ENCODE data around the gene IQCE. TPM values are rescaled to one million over a fixed set of nuclear protein-coding genes. Genes with fewer than 3 reads are reported as not detected.
A peak's percentile ranks its signal among the peaks of the same experiment; 100 is the strongest.

Gene IQCE
- total RNA-seq, 2 experiments from 2014 or later = 6.6 to 9.4 TPM

DNA sequence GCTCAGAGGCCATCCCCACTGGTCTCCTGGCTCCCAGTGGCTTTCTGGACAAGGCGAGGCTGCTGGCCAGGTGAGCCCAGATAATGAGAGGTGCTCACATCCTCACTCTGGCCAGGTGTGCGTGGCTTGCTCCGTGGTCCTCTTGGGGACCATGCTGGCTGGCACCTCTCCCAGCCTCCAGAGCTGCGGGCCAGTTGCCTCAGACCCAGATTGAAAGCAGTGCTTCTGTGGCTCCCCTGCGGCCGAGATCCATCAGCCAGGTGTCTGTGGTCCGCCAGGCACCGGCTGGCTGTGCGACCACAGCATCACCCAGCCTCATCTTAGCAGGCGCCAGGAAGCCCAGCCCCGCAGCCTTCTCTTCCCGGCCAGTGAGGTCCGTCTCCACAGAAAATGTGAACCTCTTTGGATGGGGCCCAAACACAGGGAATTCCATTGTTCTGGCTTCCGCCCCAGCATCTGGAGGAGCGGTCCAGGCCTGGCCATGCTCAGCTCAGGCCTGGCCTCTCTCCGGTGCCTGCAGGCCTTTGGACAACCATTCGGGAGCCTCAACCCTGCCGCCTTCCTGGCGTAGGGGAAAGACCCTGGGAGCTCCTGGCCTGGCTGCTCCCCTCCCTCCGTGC, 67.8 kb downstream of the IQCE start:
- H3K36me3 Mint-ChIP-seq (ENCODE audit: low read depth) = no peaks in the 10 kb centered on the region
- H3K9me3 Mint-ChIP-seq = no peaks in the 10 kb centered on the region
- CTCF ChIA-PET = interaction anchor here (1.0 to 1.1 kb wide), 2 partner anchors 23 to 174 kb away, joined by 3 read pairs; no protein-coding TSS in a partner anchor
- intact Hi-C loops (cut with micrococcal nuclease) = no loop called here
- DNase-seq = no peak
- H3K27ac Mint-ChIP-seq = no peak overlapping the region
- H3K4me3 Mint-ChIP-seq = no peak overlapping the region
- no peaks in the 10 kb centered on the region for H3K27me3 Mint-ChIP-seq (ENCODE audit: low read depth)
- H3K4me1 Mint-ChIP-seq (ENCODE audit: low read depth) = peaks cover 2% of the 10 kb centered on the region

DNA sequence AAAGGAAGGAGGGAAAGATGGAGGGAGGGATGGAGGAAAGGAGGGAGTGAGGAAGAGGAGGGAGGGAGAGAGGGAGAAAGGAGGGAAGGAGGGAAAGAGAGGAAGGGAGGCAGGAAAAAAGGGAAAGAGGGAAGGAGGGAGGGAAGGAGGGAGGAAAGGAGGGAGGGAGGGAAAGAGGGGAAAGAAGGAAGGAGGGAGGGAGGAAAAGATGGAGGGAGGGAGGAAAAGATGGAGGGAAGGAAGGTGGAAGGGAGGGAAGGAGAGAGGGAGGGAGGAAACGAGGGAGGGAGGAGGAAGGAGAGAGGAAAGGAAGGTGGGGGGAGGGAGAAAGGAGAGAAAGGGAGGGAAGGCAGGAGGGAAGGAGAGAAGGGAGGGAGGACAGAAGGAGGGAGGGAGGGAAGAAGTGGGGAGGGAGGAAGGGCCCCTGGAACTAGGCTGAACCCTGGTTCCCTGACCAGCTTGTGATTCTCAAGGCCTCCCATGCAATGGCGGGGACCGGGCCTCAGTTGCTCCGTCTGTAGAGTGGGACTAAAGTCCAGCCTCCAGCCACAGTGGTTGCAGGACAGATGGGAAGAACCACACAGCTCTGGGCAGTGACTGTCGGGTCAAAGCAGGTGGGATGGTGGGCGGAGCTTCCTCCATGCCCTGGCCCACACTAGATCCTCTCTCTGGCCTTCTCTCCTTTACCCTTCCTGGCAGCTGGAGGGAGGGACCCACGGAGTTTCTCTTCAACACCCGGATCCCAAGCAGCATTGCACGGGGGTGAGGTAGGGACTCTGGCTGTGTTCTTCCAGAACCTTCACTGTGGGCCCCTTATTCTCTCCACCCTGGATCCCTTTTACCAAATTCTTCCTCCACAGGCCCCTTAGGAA, 68.7 kb downstream of the IQCE start:
- Mint-ChIP-seq H3K4me3 (no peak overlapping the region), H3K4me1 (ENCODE audit: low read depth) (peaks cover 2% of the 10 kb centered on the region), H3K36me3 (ENCODE audit: low read depth) (no peaks in the 10 kb centered on the region), H3K27ac (no peak overlapping the region), H3K27me3 (ENCODE audit: low read depth) (no peaks in the 10 kb centered on the region), H3K9me3 (no peaks in the 10 kb centered on the region)
- DNase-seq = no peak
- intact Hi-C loops (cut with micrococcal nuclease) = no loop called here
- CTCF ChIA-PET = interaction anchor here (1.1 kb wide), 1 partner anchor 24 kb away, joined by 3 read pairs; no protein-coding TSS in a partner anchor

DNA sequence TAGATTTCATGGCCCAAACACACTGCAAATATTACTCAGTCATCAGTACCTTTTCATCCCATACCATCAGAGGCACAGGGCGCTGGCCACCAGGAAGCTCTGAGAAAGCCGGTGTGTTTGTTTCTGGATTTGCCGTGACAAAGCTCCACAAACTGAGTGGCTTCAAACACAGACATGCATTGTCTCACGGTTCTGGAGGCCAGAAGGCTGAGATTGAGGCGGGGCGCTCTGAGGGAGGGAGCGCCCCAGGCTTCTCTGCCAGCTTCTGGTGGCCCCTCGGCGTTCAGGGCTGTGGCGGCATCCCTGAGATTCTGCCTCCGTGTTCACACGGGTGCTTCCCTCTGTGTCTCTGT, 69.3 kb downstream of the IQCE start:
- CTCF ChIA-PET = no interaction called here
- Mint-ChIP-seq H3K9me3 (no peaks in the 10 kb centered on the region), H3K4me3 (no peak overlapping the region), H3K36me3 (ENCODE audit: low read depth) (no peaks in the 10 kb centered on the region), H3K4me1 (ENCODE audit: low read depth) (peaks cover 2% of the 10 kb centered on the region), H3K27ac (no peak overlapping the region), H3K27me3 (ENCODE audit: low read depth) (no peaks in the 10 kb centered on the region)
- intact Hi-C loops (cut with micrococcal nuclease) = no loop called here
- DNase-seq = no peak

DNA sequence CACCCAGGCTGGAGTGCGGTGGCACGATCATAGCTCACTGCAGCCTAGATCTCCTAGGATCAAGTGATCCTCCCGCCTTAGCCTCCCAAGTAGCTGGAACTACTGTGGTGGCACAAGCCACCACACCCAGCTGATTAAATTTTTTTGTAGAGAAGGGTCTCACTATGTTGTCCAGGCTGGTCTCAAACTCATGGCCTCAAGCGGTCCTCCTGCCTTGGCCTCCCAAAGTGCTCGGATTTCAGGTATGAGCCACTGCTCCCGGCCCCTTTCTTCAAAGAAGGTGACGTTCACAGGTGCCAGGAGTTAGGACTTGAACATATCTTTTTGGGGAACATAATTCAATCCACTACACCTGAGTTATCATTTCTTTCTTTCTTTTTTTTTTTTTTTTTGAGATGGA, 70.1 kb downstream of the IQCE start:
- intact Hi-C loops (cut with micrococcal nuclease) = no loop called here
- Mint-ChIP-seq H3K9me3 (no peaks in the 10 kb centered on the region), H3K4me3 (no peak overlapping the region), H3K27ac (no peak overlapping the region), H3K27me3 (ENCODE audit: low read depth) (no peaks in the 10 kb centered on the region), H3K4me1 (ENCODE audit: low read depth) (peaks cover 10% of the 10 kb centered on the region), H3K36me3 (ENCODE audit: low read depth) (no peaks in the 10 kb centered on the region)
- CTCF ChIA-PET = no interaction called here
- no peak for DNase-seq

DNA sequence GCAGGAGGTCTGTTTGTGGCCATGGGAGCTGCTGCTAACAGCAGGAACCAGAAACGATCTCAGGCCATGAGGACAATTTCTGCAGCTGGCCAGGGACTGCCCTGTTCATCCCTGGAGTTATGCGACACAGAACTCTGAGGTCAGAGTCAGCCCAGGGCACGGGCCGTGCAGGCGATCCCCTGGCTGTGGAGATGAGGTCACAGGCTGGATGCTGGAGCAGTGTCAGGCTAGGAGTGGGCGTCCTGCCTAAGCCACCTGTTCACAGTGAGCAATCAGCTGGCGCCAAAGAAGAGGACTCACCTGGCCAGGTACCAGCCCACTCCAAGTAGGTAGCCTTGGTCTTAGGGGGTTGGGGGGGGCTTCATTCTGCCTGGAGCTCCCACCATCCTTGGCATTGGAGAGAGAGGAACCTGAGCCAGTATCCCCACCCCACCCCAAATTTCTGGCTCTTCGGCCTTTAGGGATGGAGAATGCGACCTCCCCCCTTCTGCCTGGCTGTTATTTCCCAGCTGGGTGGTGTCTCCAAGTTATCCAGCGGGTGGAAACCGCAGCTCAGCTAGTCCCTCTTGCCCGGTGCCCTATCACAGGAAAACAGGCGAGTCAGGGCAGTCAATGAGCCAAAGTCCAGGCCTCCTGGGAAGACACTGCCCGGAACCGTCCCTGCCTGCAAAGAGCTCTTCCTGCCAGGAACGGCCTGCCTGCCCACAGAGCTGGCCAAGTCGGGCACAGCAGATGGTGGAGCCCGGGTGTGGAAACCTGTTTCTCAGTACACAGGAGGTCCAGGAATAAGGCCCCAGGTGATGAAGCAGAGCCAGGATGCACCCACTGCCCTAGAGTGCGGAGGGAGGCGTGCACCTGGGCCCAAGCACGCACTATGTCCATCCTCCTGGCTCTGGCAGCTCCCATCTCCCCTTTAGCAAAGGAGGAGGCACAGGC, 71.2 kb downstream of the IQCE start:
- no peaks in the 10 kb centered on the region for H3K27me3 Mint-ChIP-seq (ENCODE audit: low read depth)
- no peak overlapping the region for H3K4me3 Mint-ChIP-seq
- no peak for DNase-seq
- H3K27ac Mint-ChIP-seq = no peak overlapping the region
- peaks cover 14% of the 10 kb centered on the region for H3K4me1 Mint-ChIP-seq (ENCODE audit: low read depth)
- no peaks in the 10 kb centered on the region for H3K36me3 Mint-ChIP-seq (ENCODE audit: low read depth)
- intact Hi-C loops (cut with micrococcal nuclease) = loop anchor here (2.0 to 5.0 kb wide), 4 partner anchors 99 to 223 kb away; partner anchors contain the start of gene GNA12
- CTCF ChIA-PET = interaction anchor here (0.6 to 1.4 kb wide), 3 partner anchors 21 to 1690 kb away, joined by 3 to 4 read pairs (median 3); no protein-coding TSS in a partner anchor
- H3K9me3 Mint-ChIP-seq = no peaks in the 10 kb centered on the region

GRCh38 chr7:2631946-2632732, 73.4 kb downstream of the IQCE start, which contains the start of gene TTYH3:
Gene TTYH3, plus strand, starts transcription at chr7:2631986. Its CDS starts 170 bp downstream, at chr7:2632156.
- Mint-ChIP-seq H3K4me1 (ENCODE audit: low read depth) (peaks cover 15% of the 10 kb centered on the region), H3K9me3 (no peaks in the 10 kb centered on the region), H3K36me3 (ENCODE audit: low read depth) (no peaks in the 10 kb centered on the region), H3K27ac (peak within 1 kb of the TSS; percentile 53), H3K27me3 (ENCODE audit: low read depth) (no peaks in the 10 kb centered on the region), H3K4me3 (peak within 1 kb of the TSS; percentile 92)
- peak; percentile 35 for DNase-seq
- CTCF ChIA-PET = no interaction called here
- intact Hi-C loops (cut with micrococcal nuclease) = loop anchor here (1.0 to 5.0 kb wide), 6 partner anchors 77 to 278 kb away; partner anchors contain the start of genes BRAT1, EIF3B and GNA12

- intact Hi-C loops (cut with micrococcal nuclease) = loop anchor here (5.0 kb wide), 1 partner anchor 226 kb away; no protein-coding TSS in a partner anchor
- Mint-ChIP-seq H3K27ac (peak overlapping the region; percentile 53), H3K36me3 (ENCODE audit: low read depth) (no peaks in the 10 kb centered on the region), H3K4me1 (ENCODE audit: low read depth) (peaks cover 15% of the 10 kb centered on the region), H3K27me3 (ENCODE audit: low read depth) (no peaks in the 10 kb centered on the region), H3K4me3 (peak overlapping the region; percentile 92), H3K9me3 (no peaks in the 10 kb centered on the region)
- CTCF ChIA-PET = no interaction called here
- peak; percentile 67 for DNase-seq
Observed at GRCh38 chr7:2632733-2633537, 74.2 kb downstream of the IQCE start.

GRCh38 chr7:2633538-2634266, 74.9 kb downstream of the IQCE start:
- Mint-ChIP-seq H3K27ac (no peak overlapping the region), H3K9me3 (no peaks in the 10 kb centered on the region), H3K4me1 (ENCODE audit: low read depth) (peaks cover 15% of the 10 kb centered on the region), H3K27me3 (ENCODE audit: low read depth) (no peaks in the 10 kb centered on the region), H3K36me3 (ENCODE audit: low read depth) (no peaks in the 10 kb centered on the region), H3K4me3 (peak overlapping the region; percentile 92)
- intact Hi-C loops (cut with micrococcal nuclease) = loop anchor here (5.0 kb wide), 1 partner anchor 226 kb away; no protein-coding TSS in a partner anchor
- CTCF ChIA-PET = no interaction called here
- peak; percentile 47 for DNase-seq

DNA sequence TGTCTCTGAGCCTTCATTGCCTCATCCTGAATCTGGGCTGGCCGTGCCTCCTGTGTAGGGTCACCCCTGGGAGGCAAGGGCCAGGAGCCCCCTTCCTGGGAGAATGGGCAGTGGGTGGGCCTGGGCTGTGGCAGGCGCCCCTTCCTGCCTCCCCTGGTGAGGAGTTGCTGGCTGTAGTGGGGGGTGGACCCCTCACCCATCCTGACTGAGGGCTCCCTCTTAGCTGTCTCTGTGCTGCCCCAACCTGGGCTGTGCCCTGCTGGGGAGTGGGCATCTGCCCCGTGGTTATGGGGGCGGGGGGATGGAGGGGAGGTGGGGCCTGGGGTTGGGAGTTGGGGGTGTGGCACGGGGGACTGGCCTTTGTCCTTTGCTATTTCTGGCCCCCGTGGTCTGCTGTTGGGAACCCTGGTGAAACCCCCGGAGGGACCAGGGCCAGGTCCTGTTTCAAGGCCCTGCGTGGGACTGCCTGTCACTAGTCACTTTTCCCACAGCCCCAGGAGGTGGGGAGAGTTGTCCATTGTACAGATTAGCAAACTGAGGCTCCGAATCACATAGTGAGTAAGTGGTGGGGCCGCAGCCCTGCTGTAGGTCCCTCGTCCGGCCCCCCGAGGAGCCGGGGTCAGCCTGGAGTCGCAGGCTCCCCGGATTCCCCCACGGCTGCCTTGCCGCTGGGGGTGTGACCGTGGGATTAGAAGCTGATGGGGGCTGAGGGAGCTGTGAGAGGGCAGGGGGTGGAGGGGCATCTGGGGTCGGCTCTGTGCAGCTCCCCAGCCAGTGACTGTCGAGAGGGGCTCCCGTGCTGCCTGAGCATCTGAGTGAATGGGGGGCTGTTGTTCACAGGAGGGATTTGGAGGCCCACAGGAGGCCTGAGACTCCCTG, 75.7 kb downstream of the IQCE start:
- H3K4me1 Mint-ChIP-seq (ENCODE audit: low read depth) = peaks cover 15% of the 10 kb centered on the region
- intact Hi-C loops (cut with micrococcal nuclease) = loop anchor here (5.0 kb wide), 1 partner anchor 227 kb away; no protein-coding TSS in a partner anchor
- H3K27me3 Mint-ChIP-seq (ENCODE audit: low read depth) = no peaks in the 10 kb centered on the region
- CTCF ChIA-PET = no interaction called here
- DNase-seq = no peak
- no peaks in the 10 kb centered on the region for H3K9me3 Mint-ChIP-seq
- H3K27ac Mint-ChIP-seq = no peak overlapping the region
- no peaks in the 10 kb centered on the region for H3K36me3 Mint-ChIP-seq (ENCODE audit: low read depth)
- H3K4me3 Mint-ChIP-seq = peak overlapping the region; percentile 92

Data from activated naive CD4-positive, alpha-beta T cell treated with anti-CD3 and anti-CD28 coated beads for 36 hours (primary cell).